Measurements from ENCODE around the gene PTGDS. TPM values are rescaled to one million over a fixed set of nuclear protein-coding genes. Genes with fewer than 3 reads are reported as not detected.

PTGDS gene
- total and polyA plus RNA-seq, 2 donors (not counting 1 experiment from before 2014, with no cell fraction given) = 0.13 TPM; not detected in 1

- under 1% methylated on average over 98 of the region's 98 CpGs for WGBS (ENCODE audit: insufficient coverage)
- H3K27ac Mint-ChIP-seq = peak overlapping the region; percentile 74
- H3K4me2 ChIP-seq (replicated peaks; ENCODE audit: low read depth, low read length, poor library complexity, severe bottlenecking) = peak overlapping the region; percentile 100
- no peak for TF ChIP-seq EZH2 (IDR thresholded peaks at IDR 0.05; ENCODE audit: borderline replicate concordance, insufficient read depth, low read depth, low read length, poor library complexity, severe bottlenecking)
- no peak for TF ChIP-seq CTCF (IDR thresholded peaks at IDR 0.05)
- ATAC-seq (ENCODE audit: low read depth) = peak; percentile 53
- H3K27me3 ChIP-seq (replicated peaks in 1 of 4; ENCODE audit: control extremely low read depth in 1 of 4, control insufficient read depth in 3 of 4, insufficient read depth in 4 of 4, low read length in 3 of 4) = no peaks in the 10 kb centered on the region
- peaks cover 12% of the 10 kb centered on the region for H3K79me2 ChIP-seq (ENCODE audit: control insufficient read depth, insufficient read depth, low read length)
- CTCF ChIA-PET = interaction anchor here (0.6 to 5.9 kb wide), 37 partner anchors 9 to 262 kb away, joined by 3 to 49 read pairs (median 5); partner anchors contain the start of genes AJM1, C8G, CLIC3 and CYSRT1
- peak overlapping the region; percentile 90 for H3K4me3 Mint-ChIP-seq
- H3K9ac ChIP-seq (ENCODE audit: low read length) = peak overlapping the region; percentile 70
- peak overlapping the region in 4 of 5 experiments; percentile 64 to 77 (median 66) for H3K4me3 ChIP-seq (ENCODE audit: control extremely low read depth in 1 of 5, extremely low read depth in 1 of 5, insufficient read depth in 1 of 5, low read depth in 2 of 5, low read length in 4 of 5)
- peaks cover 61% of the 10 kb centered on the region for H3K4me1 Mint-ChIP-seq
- peaks cover 0 to 7% (median 0%) of the 10 kb centered on the region in 3 donors for H3K9me3 ChIP-seq (ENCODE audit: control extremely low read depth in 1 of 3, control insufficient read depth in 2 of 3, insufficient read depth in 1 of 3, low read length in 2 of 3)
- H3K27ac ChIP-seq (ENCODE audit: low read length in 2 of 2) = peak overlapping the region in 1 of 2 donors; percentile 24
- POLR2A ChIA-PET = interaction anchor here (0.9 to 3.0 kb wide), 4 partner anchors 32 to 195 kb away, joined by 3 to 19 read pairs (median 5); partner anchors contain the start of genes CLIC3 and PAXX
- no peaks in the 10 kb centered on the region for H3K36me3 ChIP-seq (replicated peaks in 1 of 2; ENCODE audit: control extremely low read depth in 1 of 2, control insufficient read depth in 1 of 2, extremely low read depth in 1 of 2, insufficient read depth in 2 of 2, low read length in 1 of 2)
- H3K4me1 ChIP-seq (ENCODE audit: control insufficient read depth in 2 of 2, insufficient read depth in 2 of 2, low read length in 2 of 2) = peaks cover 55 to 71% of the 10 kb centered on the region in 2 donors
- no peaks in the 10 kb centered on the region for H3K27me3 Mint-ChIP-seq
- no peaks in the 10 kb centered on the region for H3K9me3 Mint-ChIP-seq (ENCODE audit: insufficient read depth)
- peaks cover 11% of the 10 kb centered on the region for H4K20me1 ChIP-seq (ENCODE audit: control insufficient read depth, insufficient read depth, low read length, poor library complexity, severe bottlenecking)
- peak; percentile 85 for DNase-seq
- intact Hi-C loops (cut with micrococcal nuclease) = loop anchor here (1.0 to 2.0 kb wide), 2 partner anchors 36 to 241 kb away; partner anchors contain the start of gene PAXX
- H2AFZ ChIP-seq (ENCODE audit: insufficient read depth, low read depth, low read length, poor library complexity, severe bottlenecking) = peak overlapping the region; percentile 83
Measured at GRCh38 chr9:137028263-137029057, 51.2 kb downstream of the PTGDS start.

Data from B cell (primary cell).